Liver (tissue), 9 donors: Measurements from ENCODE around the gene GBX1. TPM values are rescaled to one million over a fixed set of nuclear protein-coding genes. Genes with fewer than 3 reads are reported as not detected.

Experiments used
- DNase-seq: peaks from one replicate; pipeline ENCODE4 v3.0.0-alpha.2; 2017; ENCODE audit warnings: low spot score
- H3K27ac ChIP-seq, 2 donors: one replicate each; pipeline ENCODE4 v1.7.0; 2013; ENCODE audit warnings: inconsistent platforms in 2 of 2, low read length in 2 of 2, control low read depth in 1 of 2, low read depth in 1 of 2, mild to moderate bottlenecking in 1 of 2
- H3K27me3 ChIP-seq, 4 donors: one replicate each; pipeline versions ENCODE4 v1.6.1 to v1.7.0; 2013; ENCODE audit warnings: low read length in 3 of 4, inconsistent platforms in 1 of 4, mild to moderate bottlenecking in 1 of 4, moderate library complexity in 1 of 4; ENCODE audit not compliant: control insufficient read depth in 4 of 4, insufficient read depth in 4 of 4
- H3K36me3 ChIP-seq, 4 donors: one replicate each; pipeline versions ENCODE4 v1.6.1 to v1.7.0; 2013; ENCODE audit warnings: low read length in 3 of 4, mild to moderate bottlenecking in 3 of 4, low read depth in 1 of 4, moderate library complexity in 1 of 4; ENCODE audit not compliant: control insufficient read depth in 4 of 4, insufficient read depth in 3 of 4
- H3K4me1 ChIP-seq, 4 donors: one replicate each; pipeline versions ENCODE4 v1.6.1 to v1.7.0; 2013; ENCODE audit warnings: low read length in 3 of 4, mild to moderate bottlenecking in 3 of 4, moderate library complexity in 1 of 4; ENCODE audit not compliant: control insufficient read depth in 4 of 4, insufficient read depth in 4 of 4
- H3K4me3 ChIP-seq, 3 donors: one replicate each; pipeline versions ENCODE4 v1.6.1 to v1.7.0; 2013; ENCODE audit warnings: low read length in 3 of 3, control low read depth in 1 of 3, low read depth in 1 of 3, mild to moderate bottlenecking in 1 of 3
- H3K9ac ChIP-seq, 2 donors: one replicate each; pipeline ENCODE4 v1.7.0; 2013; ENCODE audit warnings: low read length in 2 of 2, mild to moderate bottlenecking in 2 of 2, moderate library complexity in 2 of 2, control low read depth in 1 of 2, low read depth in 1 of 2
- H3K9me3 ChIP-seq, 4 donors: one replicate each; pipeline versions ENCODE4 v1.6.1 to v1.7.0; 2013; ENCODE audit warnings: low read length in 3 of 4; ENCODE audit not compliant: control insufficient read depth in 4 of 4
- ATF3 ChIP-seq: IDR thresholded peaks from 2 replicates; pipeline ENCODE4 v1.6.1; 2016; ENCODE audit warnings: antibody characterized with exemption
- EGR1 ChIP-seq, 2 donors: IDR thresholded peaks; 2 replicates each; pipeline ENCODE4 v1.6.1; 2016 to 2018; ENCODE audit warnings: antibody characterized with exemption in 2 of 2, low read depth in 2 of 2
- FOXA1 ChIP-seq: IDR thresholded peaks from 2 replicates; pipeline ENCODE4 v1.6.1; 2016; ENCODE audit warnings: antibody characterized with exemption
- FOXA2 ChIP-seq: IDR thresholded peaks from 2 replicates; pipeline ENCODE4 v1.6.1; 2016; ENCODE audit warnings: antibody characterized with exemption
- GABPA ChIP-seq, 2 donors: IDR thresholded peaks in 1 of 2; conservative IDR thresholded peaks in 1 of 2; 2 replicates each; pipeline ENCODE4 v1.6.1; 2016; ENCODE audit warnings: antibody characterized with exemption in 2 of 2, mild to moderate bottlenecking in 1 of 2, moderate library complexity in 1 of 2
- HNF4G ChIP-seq: IDR thresholded peaks from 2 replicates; pipeline ENCODE4 v1.6.1; 2016; ENCODE audit warnings: antibody characterized with exemption
- JUND ChIP-seq, 2 donors: IDR thresholded peaks; 2 replicates each; pipeline ENCODE4 v1.6.1; 2016; ENCODE audit warnings: antibody characterized with exemption in 2 of 2
- MAX ChIP-seq: IDR thresholded peaks from 2 replicates; pipeline ENCODE4 v1.6.1; 2016; ENCODE audit warnings: antibody characterized with exemption
- NR2F2 ChIP-seq: IDR thresholded peaks from 2 replicates; pipeline ENCODE4 v1.6.1; 2016; ENCODE audit warnings: antibody characterized with exemption
- RAD21 ChIP-seq, 2 donors: IDR thresholded peaks; 2 replicates each; pipeline ENCODE4 v1.6.1; 2016; ENCODE audit warnings: antibody characterized with exemption in 2 of 2, mild to moderate bottlenecking in 2 of 2
- RXRA ChIP-seq, 2 donors: IDR thresholded peaks; 2 replicates each; pipeline ENCODE4 v1.6.1; 2017 to 2018; ENCODE audit warnings: antibody characterized with exemption in 2 of 2, mild to moderate bottlenecking in 1 of 2
- SP1 ChIP-seq: IDR thresholded peaks from 2 replicates; pipeline ENCODE4 v1.6.1; 2018; ENCODE audit warnings: antibody characterized with exemption, mild to moderate bottlenecking
- TAF1 ChIP-seq: conservative IDR thresholded peaks from 2 replicates; pipeline ENCODE4 v1.6.1; 2016; ENCODE audit warnings: antibody characterized with exemption, mild to moderate bottlenecking
- YY1 ChIP-seq: IDR thresholded peaks from 2 replicates; pipeline ENCODE4 v1.6.1; 2016; ENCODE audit warnings: antibody characterized with exemption, mild to moderate bottlenecking
- ZBTB33 ChIP-seq: IDR thresholded peaks from 2 replicates; pipeline ENCODE4 v1.6.1; 2016; ENCODE audit warnings: antibody characterized with exemption
- WGBS: extraction: QIAGEN DNeasy Blood & Tissue Kit; methylation state at CpG from one replicate; pipeline ENCODE4 v1.1.7; 2013; 5-methylcytosine and 5-hydroxymethylcytosine counted together
- polyA plus RNA-seq, 2 donors: library from polyadenylated mRNA; stranded (reverse) in 1 of 2; unstranded in 1 of 2; fragments of 200-250 nt in 1 of 2; fragments of >200 nt in 1 of 2; fragmentation: Nextera tagmentation in 1 of 2; extraction: Ambion mirVana in 1 of 2; gene quantifications; one replicate each; pipeline versions ENCODE4 v1.2.1 to v1.2.3, GENCODE V29; 2013 to 2015
- total RNA-seq, 2 donors: library from RNA; depleted of rRNA; stranded (reverse); fragments of >200 nt; gene quantifications; one replicate each; pipeline ENCODE4 v1.2.3, GENCODE V29; 2014
- donor health status: healthy.
- donor health status: healthy.
- donor health status: healthy.
- donor health status: healthy.
- donor health status: healthy.

The GBX1 gene
- total and polyA plus RNA-seq, 4 donors, result not detected

GRCh38 chr7:151104411-151105235 lies 62.9 kb downstream of the GBX1 start:
- H3K4me3 ChIP-seq, result no peak overlapping the region
- H3K36me3 ChIP-seq, result peaks cover 0 to 4% (median 1%) of the 10 kb centered on the region in 4 donors
- DNase-seq, result no peak
- TF ChIP-seq YY1 (no peak), GABPA (IDR thresholded peaks at IDR 0.05 in 1 of 2, conservative IDR thresholded peaks at IDR 0.05 in 1 of 2) (no peak)
- 86% methylated on average over 23 of the region's 23 CpGs for WGBS
- no peak overlapping the region for H3K27ac ChIP-seq
- H3K9ac ChIP-seq, result no peak overlapping the region
- no peaks in the 10 kb centered on the region for H3K27me3 ChIP-seq
- H3K9me3 ChIP-seq, result no peaks in the 10 kb centered on the region
- no peaks in the 10 kb centered on the region for H3K4me1 ChIP-seq

- no peak overlapping the region for H3K9ac ChIP-seq
- 88% methylated on average over 12 of the region's 12 CpGs for WGBS
- no peak overlapping the region for H3K27ac ChIP-seq
- DNase-seq, result no peak
- H3K9me3 ChIP-seq, result no peaks in the 10 kb centered on the region
- no peaks in the 10 kb centered on the region for H3K27me3 ChIP-seq
- H3K36me3 ChIP-seq, result peaks cover 0 to 4% (median 1%) of the 10 kb centered on the region in 4 donors
- TF ChIP-seq JUND (IDR thresholded peaks at IDR 0.05) (no peak), HNF4G (no peak), ATF3 (no peak), RAD21 (IDR thresholded peaks at IDR 0.05) (no peak), EGR1 (IDR thresholded peaks at IDR 0.05; ENCODE audit: low read depth in 2 of 2) (no peak), FOXA1 (no peak), RXRA (IDR thresholded peaks at IDR 0.05) (no peak), GABPA (IDR thresholded peaks at IDR 0.05 in 1 of 2, conservative IDR thresholded peaks at IDR 0.05 in 1 of 2) (no peak)
- no peak overlapping the region for H3K4me3 ChIP-seq
- H3K4me1 ChIP-seq, result no peaks in the 10 kb centered on the region
Observed at GRCh38 chr7:151103973-151104372, 63.5 kb downstream of the GBX1 start.

- TF ChIP-seq RXRA (IDR thresholded peaks at IDR 0.05) (no peak), SP1 (no peak), GABPA (IDR thresholded peaks at IDR 0.05 in 1 of 2, conservative IDR thresholded peaks at IDR 0.05 in 1 of 2) (no peak), FOXA1 (no peak)
- no peaks in the 10 kb centered on the region for H3K9me3 ChIP-seq
- no peaks in the 10 kb centered on the region for H3K4me1 ChIP-seq
- H3K9ac ChIP-seq, result no peak overlapping the region
- H3K36me3 ChIP-seq, result peaks cover 0 to 4% (median 1%) of the 10 kb centered on the region in 4 donors
- DNase-seq, result no peak
- H3K27me3 ChIP-seq, result no peaks in the 10 kb centered on the region
- 85% methylated on average over 3 of the region's 3 CpGs for WGBS
- no peak overlapping the region for H3K4me3 ChIP-seq
- no peak overlapping the region for H3K27ac ChIP-seq
Observed at GRCh38 chr7:151102991-151103390, 64.5 kb downstream of the GBX1 start.

- Histone ChIP-seq H3K36me3 (peaks cover 0 to 4% (median 1%) of the 10 kb centered on the region in 4 donors), H3K27ac (no peak overlapping the region), H3K4me3 (no peak overlapping the region), H3K4me1 (no peaks in the 10 kb centered on the region), H3K27me3 (no peaks in the 10 kb centered on the region), H3K9me3 (no peaks in the 10 kb centered on the region), H3K9ac (no peak overlapping the region)
- DNase-seq, result no peak
- WGBS, result 90% methylated on average over 24 of the region's 24 CpGs
- TF ChIP-seq RAD21 (IDR thresholded peaks at IDR 0.05), result no peak
- TF ChIP-seq YY1, result no peak
- TF ChIP-seq RXRA (IDR thresholded peaks at IDR 0.05), result no peak
- no peak for TF ChIP-seq FOXA2
- no peak for TF ChIP-seq NR2F2
- no peak for TF ChIP-seq TAF1
- no peak for TF ChIP-seq SP1
- no peak for TF ChIP-seq ZBTB33
- no peak for TF ChIP-seq HNF4G
- no peak for TF ChIP-seq MAX
Observed at GRCh38 chr7:151101621-151102396, 65.7 kb downstream of the GBX1 start.
